Endothelial cell of umbilical vein (primary cell): ENCODE measurements around the gene AQP1. TPM values are rescaled to one million over a fixed set of nuclear protein-coding genes. Genes with fewer than 3 reads are reported as not detected.

Experiments used
- BruUV-seq: library from RNA; stranded (reverse); fragments of 400-500 nt; replicated peaks from 2 replicates; lab custom pipeline; 2021; lab: Mats Ljungman, UMichigan
- CTCF ChIA-PET: fragments of 300-600, 350-600 bp; sonication (Branson Sonifier 250); formaldehyde crosslinking; loops from one replicate; lab custom pipeline; 2021; ENCODE audit warnings: antibody characterized with exemption, inconsistent platforms; lab: Charles Lee
- POLR2A ChIA-PET: fragments of 300-600, 350-600 bp; sonication (Branson Sonifier 250); formaldehyde crosslinking; loops from one replicate; lab custom pipeline; 2021; ENCODE audit warnings: antibody characterized with exemption, inconsistent platforms; lab: Charles Lee
- DNase-seq: peaks from one replicate; pipeline ENCODE4 v3.0.0-alpha.2; 2011; ENCODE audit warnings: low read depth, low spot score
- FAIRE-seq: peaks from 2 replicates; lab custom pipeline; 2011; peaks lifted over from hg19 to GRCh38; lab: Jason Lieb, UNC
- H2AFZ ChIP-seq: 2 replicates; pipeline ENCODE4 v1.6.0; 2012; ENCODE audit warnings: low read depth, low read length, control low read depth, inconsistent platforms
- H3K27ac ChIP-seq: 2 replicates; pipeline ENCODE4 v1.5.1; 2011; ENCODE audit warnings: low read depth, mild to moderate bottlenecking, control low read depth, low read length, moderate library complexity; ENCODE audit not compliant: insufficient read depth
- H3K27me3 ChIP-seq, 2 experiments: 2 replicates each; pipeline versions ENCODE4 v1.6.0 to v1.6.1; 2011; ENCODE audit warnings: low read length in 2 of 2, mixed read lengths in 1 of 2; ENCODE audit not compliant: control insufficient read depth in 2 of 2, insufficient read depth in 2 of 2
- H3K36me3 ChIP-seq, 2 experiments: 2 replicates in 1 of 2; 3 replicates in 1 of 2; pipeline ENCODE4 v1.5.1; 2011; ENCODE audit warnings: low read length in 2 of 2, mild to moderate bottlenecking in 1 of 2, moderate library complexity in 1 of 2; ENCODE audit not compliant: control insufficient read depth in 2 of 2, insufficient read depth in 2 of 2; ENCODE audit errors: extremely low read depth in 1 of 2
- H3K4me1 ChIP-seq: 3 replicates; pipeline ENCODE4 v1.5.1; 2011; ENCODE audit warnings: mild to moderate bottlenecking, low read length; ENCODE audit not compliant: control insufficient read depth, insufficient read depth; ENCODE audit errors: extremely low read depth
- H3K4me2 ChIP-seq: 2 replicates; pipeline ENCODE4 v1.6.1; 2011; ENCODE audit warnings: low read length, control low read depth, mixed read lengths; ENCODE audit not compliant: insufficient read depth
- H3K4me3 ChIP-seq, 3 experiments: fragments of 200-600 bp in 1 of 3; sonication (generic), shearing (Covaris generic) in 1 of 3; replicated peaks in 1 of 3; 2 replicates each; pipeline ENCODE4 v1.5.1; 2011 to 2016; ENCODE audit warnings: control low read depth in 3 of 3, low read length in 3 of 3, mild to moderate bottlenecking in 2 of 3, inconsistent platforms in 1 of 3, low read depth in 1 of 3, moderate library complexity in 1 of 3; ENCODE audit not compliant: insufficient read depth in 1 of 3
- H3K79me2 ChIP-seq: 2 replicates; pipeline ENCODE4 v1.6.0; 2012; ENCODE audit warnings: low read length, inconsistent platforms; ENCODE audit not compliant: control insufficient read depth, insufficient read depth
- H3K9ac ChIP-seq: replicated peaks from 2 replicates; pipeline ENCODE3; 2011; ENCODE audit warnings: low read length, control low read depth; ENCODE audit not compliant: insufficient read depth; ENCODE audit errors: extremely low read depth
- H3K9me1 ChIP-seq: replicated peaks from 3 replicates; pipeline ENCODE4 v1.6.0; 2011; ENCODE audit warnings: mild to moderate bottlenecking, low read length; ENCODE audit not compliant: control insufficient read depth, insufficient read depth; ENCODE audit errors: extremely low read depth
- H3K9me3 ChIP-seq: replicated peaks from 2 replicates; pipeline ENCODE4 v1.5.1; 2012; ENCODE audit warnings: low read length, inconsistent platforms; ENCODE audit not compliant: control insufficient read depth, insufficient read depth
- H4K20me1 ChIP-seq: replicated peaks from 2 replicates; pipeline ENCODE3; 2011; ENCODE audit warnings: mild to moderate bottlenecking, low read length; ENCODE audit not compliant: control insufficient read depth, insufficient read depth; ENCODE audit errors: extremely low read depth
- EZH2 ChIP-seq: IDR thresholded peaks from 2 replicates; pipeline ENCODE4 v1.6.1; 2012; ENCODE audit warnings: borderline replicate concordance, low read depth, mild to moderate bottlenecking, moderate library complexity, low read length, inconsistent platforms; ENCODE audit not compliant: severe bottlenecking
- FOS ChIP-seq: IDR thresholded peaks from 2 replicates; pipeline ENCODE4 v1.6.1; 2011; ENCODE audit warnings: mild to moderate bottlenecking, low read length, moderate library complexity, borderline replicate concordance; ENCODE audit not compliant: insufficient read depth
- GATA2 ChIP-seq: IDR thresholded peaks from 2 replicates; pipeline ENCODE4 v1.7.0; 2011; ENCODE audit warnings: low read depth, mild to moderate bottlenecking, moderate library complexity, mixed read lengths, low read length; ENCODE audit not compliant: insufficient read length, insufficient read depth
- JUN ChIP-seq: IDR thresholded peaks from 2 replicates; pipeline ENCODE4 v1.6.1; 2011; ENCODE audit warnings: borderline replicate concordance, low read depth; ENCODE audit not compliant: insufficient read length, insufficient read depth
- MYC ChIP-seq: IDR thresholded peaks from one replicate; pipeline ENCODE4 v1.6.1; 2011; ENCODE audit warnings: mild to moderate bottlenecking, low read depth, low read length
- POLR2A ChIP-seq: IDR thresholded peaks from 2 replicates; pipeline ENCODE4 v1.6.1; 2012; ENCODE audit warnings: low read depth, mild to moderate bottlenecking, control low read depth, low read length
- POLR2AphosphoS5 ChIP-seq: IDR thresholded peaks from 2 replicates; pipeline ENCODE4 v1.6.1; 2012; ENCODE audit warnings: low read depth, mild to moderate bottlenecking, control low read depth, low read length, moderate library complexity; ENCODE audit not compliant: insufficient read depth
- dilution Hi-C: fragments of 300-500 bp; cut with MboI; formaldehyde crosslinking; loops from one replicate; pipeline ENCODE4 v1.15.0; 2019; ENCODE audit warnings: low sequenced_read_pairs; ENCODE audit not compliant: extremely low pct_ligation_motif_present
- intact Hi-C: fragments of 100-400 bp; cut with micrococcal nuclease; formaldehyde crosslinking; loops from one replicate; pipeline ENCODE4 v1.10.0; 2022
- polyA plus RNA-seq, 4 experiments: library from polyadenylated mRNA; depleted of rRNA in 3 of 4; stranded (reverse) in 3 of 4; unstranded in 1 of 4; fragments of >200 nt; gene quantifications; 2 replicates each; pipeline versions ENCODE4 v1.2.1 to v1.2.3, GENCODE V29; 2011 to 2012; ENCODE audit warnings: missing spikeins in 1 of 4
- total RNA-seq: library from RNA; stranded (reverse); gene quantifications from 2 replicates; pipeline ENCODE4 v1.2.3, GENCODE V29; 2021
- TF ChIP-seq, protein P1 (sequence below), 2 donors: IDR thresholded peaks; 1 replicate in 1 of 2; 2 replicates in 1 of 2; pipeline ENCODE4 v1.5.1; 2011; ENCODE audit warnings: low read length in 2 of 2, mild to moderate bottlenecking in 2 of 2, moderate library complexity in 2 of 2, control low read depth in 1 of 2, inconsistent platforms in 1 of 2, low read depth in 1 of 2; ENCODE audit not compliant: insufficient read depth in 1 of 2; ENCODE audit errors: extremely low read depth in 1 of 2
- TF ChIP-seq, protein P2 (sequence below): IDR thresholded peaks from 2 replicates; pipeline ENCODE4 v1.6.1; 2011; ENCODE audit not compliant: insufficient read depth, insufficient read length

AQP1 gene
- total and polyA plus RNA-seq, 2 donors (not counting 3 experiments of a cell fraction or from before 2014, with no cell fraction given), result 11.7 to 15.9 TPM

DNA sequence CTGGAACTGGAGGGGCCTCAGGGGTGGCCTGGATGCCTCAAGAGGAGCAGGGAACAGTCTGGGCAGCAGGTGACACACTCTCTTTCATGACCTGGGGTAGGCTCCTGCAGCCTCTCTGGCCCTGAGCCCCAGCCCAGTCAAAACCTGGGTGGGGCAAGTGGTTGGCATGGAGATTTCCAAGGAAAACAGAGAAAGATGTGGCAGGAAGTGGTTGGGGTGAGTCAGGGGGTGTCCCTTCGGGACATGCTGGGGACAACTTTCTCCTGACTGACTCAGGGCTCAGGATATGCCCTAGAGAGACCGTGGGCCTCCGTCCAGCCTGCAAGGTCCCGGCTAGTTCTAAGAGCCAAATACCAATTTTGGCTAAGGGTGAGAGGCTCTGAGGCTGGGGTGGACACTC is 2.9 kb downstream of the AQP1 start:
- Histone ChIP-seq H3K4me1 (peaks cover 9% of the 10 kb centered on the region), H3K27me3 (no peaks in the 10 kb centered on the region), H3K4me2 (no peak overlapping the region), H3K27ac (no peak overlapping the region), H3K9me3 (no peaks in the 10 kb centered on the region), H3K9me1 (no peaks in the 10 kb centered on the region), H4K20me1 (no peaks in the 10 kb centered on the region), H3K9ac (no peak overlapping the region), H2AFZ (no peak overlapping the region), H3K36me3 (no peaks in the 10 kb centered on the region), H3K79me2 (no peaks in the 10 kb centered on the region), H3K4me3 (peak overlapping the region in 1 of 3 experiments; percentile 39)
- intact Hi-C loops, result no loop called here
- FAIRE-seq (peak; percentile 24), DNase-seq (no peak)
- POLR2A ChIA-PET, result no interaction called here
- dilution Hi-C loops, result no loop called here
- CTCF ChIA-PET, result interaction anchor here (1.1 to 1.7 kb wide), 2 partner anchors 113 to 208 kb away, joined by 4 read pairs; no protein-coding TSS in a partner anchor
- TF ChIP-seq FOS (peak; percentile 33), JUN (no peak)
- no TSS peak for BruUV-seq

DNA sequence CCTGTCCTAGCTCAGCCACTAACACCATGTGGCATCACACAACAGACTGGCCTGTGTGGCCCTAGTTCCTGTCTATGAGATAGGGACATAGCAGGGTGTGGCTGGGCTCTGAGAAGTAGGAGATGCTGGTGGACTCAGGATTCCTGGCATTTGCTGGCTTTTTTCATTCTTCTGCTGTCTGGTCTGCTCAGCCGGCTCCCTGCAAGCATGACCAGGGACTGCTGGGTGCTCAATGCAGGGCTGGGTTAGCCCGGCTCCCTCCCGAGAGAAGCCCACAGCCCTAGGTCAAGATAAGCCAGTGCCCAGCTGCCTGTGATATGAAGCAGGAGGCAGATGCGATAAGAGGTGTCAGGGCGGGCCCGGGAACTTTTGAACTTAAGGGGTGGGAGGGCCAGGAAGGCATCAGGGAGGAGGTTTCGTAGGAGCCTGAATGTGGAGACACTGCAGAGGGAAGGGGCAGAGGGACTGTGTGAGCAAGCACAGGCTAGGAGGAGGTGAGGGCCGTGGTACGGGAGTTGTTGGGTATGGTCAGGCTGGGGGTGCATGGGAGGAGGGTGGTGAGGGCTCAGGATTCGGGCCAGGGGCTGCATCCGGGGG is 3.5 kb downstream of the AQP1 start:
- Histone ChIP-seq H3K27ac (no peak overlapping the region), H3K9me3 (no peaks in the 10 kb centered on the region), H3K9me1 (no peaks in the 10 kb centered on the region), H3K9ac (no peak overlapping the region), H3K27me3 (no peaks in the 10 kb centered on the region), H3K4me3 (peak overlapping the region in 1 of 3 experiments; percentile 39), H3K36me3 (no peaks in the 10 kb centered on the region), H3K4me1 (peaks cover 14% of the 10 kb centered on the region), H3K79me2 (no peaks in the 10 kb centered on the region), H4K20me1 (no peaks in the 10 kb centered on the region), H3K4me2 (no peak overlapping the region), H2AFZ (no peak overlapping the region)
- TF ChIP-seq GATA2 (no peak), MYC (no peak), POLR2AphosphoS5 (no peak), FOS (no peak), POLR2A (no peak), JUN (no peak), EZH2 (no peak)
- TF ChIP-seq, protein P1, sequence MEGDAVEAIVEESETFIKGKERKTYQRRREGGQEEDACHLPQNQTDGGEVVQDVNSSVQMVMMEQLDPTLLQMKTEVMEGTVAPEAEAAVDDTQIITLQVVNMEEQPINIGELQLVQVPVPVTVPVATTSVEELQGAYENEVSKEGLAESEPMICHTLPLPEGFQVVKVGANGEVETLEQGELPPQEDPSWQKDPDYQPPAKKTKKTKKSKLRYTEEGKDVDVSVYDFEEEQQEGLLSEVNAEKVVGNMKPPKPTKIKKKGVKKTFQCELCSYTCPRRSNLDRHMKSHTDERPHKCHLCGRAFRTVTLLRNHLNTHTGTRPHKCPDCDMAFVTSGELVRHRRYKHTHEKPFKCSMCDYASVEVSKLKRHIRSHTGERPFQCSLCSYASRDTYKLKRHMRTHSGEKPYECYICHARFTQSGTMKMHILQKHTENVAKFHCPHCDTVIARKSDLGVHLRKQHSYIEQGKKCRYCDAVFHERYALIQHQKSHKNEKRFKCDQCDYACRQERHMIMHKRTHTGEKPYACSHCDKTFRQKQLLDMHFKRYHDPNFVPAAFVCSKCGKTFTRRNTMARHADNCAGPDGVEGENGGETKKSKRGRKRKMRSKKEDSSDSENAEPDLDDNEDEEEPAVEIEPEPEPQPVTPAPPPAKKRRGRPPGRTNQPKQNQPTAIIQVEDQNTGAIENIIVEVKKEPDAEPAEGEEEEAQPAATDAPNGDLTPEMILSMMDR (IDR thresholded peaks at IDR 0.05; ENCODE audit: extremely low read depth in 1 of 2, insufficient read depth in 1 of 2, low read depth in 1 of 2, low read length in 2 of 2), result no peak
- TF ChIP-seq, protein P2, sequence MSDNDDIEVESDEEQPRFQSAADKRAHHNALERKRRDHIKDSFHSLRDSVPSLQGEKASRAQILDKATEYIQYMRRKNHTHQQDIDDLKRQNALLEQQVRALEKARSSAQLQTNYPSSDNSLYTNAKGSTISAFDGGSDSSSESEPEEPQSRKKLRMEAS, result no peak
- CTCF ChIA-PET, result no interaction called here
- POLR2A ChIA-PET, result no interaction called here
- dilution Hi-C loops, result no loop called here
- FAIRE-seq (peak; percentile 21), DNase-seq (no peak)
- intact Hi-C loops, result no loop called here
- no TSS peak for BruUV-seq
